Activated CD8-positive, alpha-beta memory T cell treated with anti-CD3 and anti-CD28 coated beads for 36 hours (primary cell): ENCODE results near the gene NDUFA3. TPM values are rescaled to one million over a fixed set of nuclear protein-coding genes. Genes with fewer than 3 reads are reported as not detected.

Experiments
- CTCF ChIA-PET: fragments of 350-600 bp; sonication (Branson Sonifier 250); formaldehyde crosslinking; loops from one replicate; lab custom pipeline; 2021; ENCODE audit warnings: antibody characterized with exemption; lab: Charles Lee
- POLR2A ChIA-PET: fragments of 350-600 bp; sonication (Branson Sonifier 250); formaldehyde crosslinking; loops from one replicate; lab custom pipeline; 2021; ENCODE audit warnings: antibody characterized with exemption; lab: Charles Lee
- total RNA-seq, 2 experiments: library from RNA; stranded (reverse); gene quantifications; one replicate each; pipeline ENCODE4 v1.2.3, GENCODE V29; 2021

Gene NDUFA3
- total RNA-seq, 2 experiments from 2014 or later, result 104 to 110 TPM

DNA sequence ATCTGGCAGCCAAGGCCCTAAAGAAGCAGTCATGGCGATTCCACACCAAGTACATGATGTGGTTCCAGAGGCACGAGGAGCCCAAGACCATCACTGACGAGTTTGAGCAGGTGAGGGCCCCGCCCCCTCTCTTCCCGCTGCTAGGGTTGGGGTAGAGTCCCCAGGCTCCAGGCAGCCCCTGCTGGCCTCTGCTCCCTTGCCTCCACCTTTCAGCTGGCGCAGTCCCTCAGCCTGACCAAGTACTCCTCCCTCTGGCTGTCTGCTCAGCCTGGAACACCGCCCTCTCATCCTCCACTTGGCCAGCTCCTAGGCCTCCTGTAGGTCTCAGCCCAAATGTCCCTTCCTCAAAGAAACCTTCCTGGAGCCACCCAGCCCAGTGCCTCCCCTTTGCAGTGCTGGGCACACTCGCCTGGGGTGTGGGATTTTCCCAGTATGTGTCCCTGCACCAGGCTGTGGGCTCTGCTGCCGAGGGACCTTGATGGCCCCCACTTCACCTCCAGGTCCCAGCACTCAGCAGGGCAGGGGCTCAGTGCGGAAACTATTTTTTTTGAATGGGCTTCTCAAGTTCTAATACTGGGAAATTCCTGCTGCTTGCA, 51.2 kb downstream of the NDUFA3 start:
- POLR2A ChIA-PET, result no interaction called here

DNA sequence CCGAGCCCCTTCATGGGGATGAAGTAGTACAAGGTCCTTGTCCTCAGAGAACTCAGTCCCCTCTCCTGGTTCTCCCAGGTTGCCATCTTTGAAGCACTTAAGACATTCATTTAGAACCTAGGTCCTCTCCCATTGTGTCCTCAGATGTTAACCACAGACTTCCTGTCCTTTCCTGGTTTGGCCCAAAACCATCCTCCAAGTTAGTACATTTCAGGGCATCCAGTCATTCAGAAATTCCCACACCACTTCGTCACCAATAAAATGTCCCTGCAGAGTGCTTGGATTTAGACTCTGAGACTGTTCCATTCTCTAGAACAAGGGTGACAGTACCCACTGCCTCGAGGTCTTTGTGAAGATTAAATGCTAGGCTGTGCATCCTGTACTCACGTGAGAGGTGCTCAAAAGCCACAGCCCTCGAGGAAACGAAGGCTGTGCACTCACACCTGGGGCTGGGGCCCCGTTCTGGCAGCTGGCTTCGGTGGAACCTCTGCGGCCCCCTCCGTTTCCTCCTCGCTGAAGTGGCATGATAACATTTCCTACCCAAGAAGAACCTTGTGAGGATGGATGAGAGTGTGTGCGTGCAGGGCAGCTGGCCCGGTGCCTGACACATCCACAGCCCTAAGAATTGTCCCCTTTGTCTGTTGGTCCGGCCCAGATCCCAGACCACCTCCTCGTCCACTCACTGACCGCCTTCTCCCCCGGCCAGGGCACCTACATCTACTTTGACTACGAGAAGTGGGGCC, 52.1 kb downstream of the NDUFA3 start:
- CTCF ChIA-PET, result no interaction called here
- POLR2A ChIA-PET, result no interaction called here

More for the DNA sequence above, 51.2 kb downstream of the NDUFA3 start:
- CTCF ChIA-PET, result no interaction called here

DNA sequence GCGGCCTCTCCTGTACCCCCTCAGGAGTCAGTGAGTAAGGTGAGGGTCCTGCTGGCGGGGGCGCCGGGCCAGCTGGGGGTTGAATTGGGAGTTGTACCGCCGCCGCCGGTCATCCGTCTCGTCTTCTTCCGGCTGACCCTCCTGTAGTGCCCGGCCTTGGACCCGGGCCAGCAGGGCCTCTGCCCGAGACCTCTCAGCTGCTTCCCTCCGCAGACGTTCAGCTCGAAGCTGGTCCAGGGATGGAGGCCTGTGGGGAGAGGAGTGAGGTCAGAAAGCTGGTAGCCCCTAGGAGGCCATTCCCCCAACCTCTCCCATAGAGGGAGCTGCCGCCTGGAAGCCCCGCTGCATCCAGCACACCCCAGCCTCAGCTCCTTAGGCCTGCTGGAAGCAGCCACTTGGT, 53.0 kb downstream of the NDUFA3 start:
- ChIA-PET CTCF (no interaction called here), POLR2A (no interaction called here)

DNA sequence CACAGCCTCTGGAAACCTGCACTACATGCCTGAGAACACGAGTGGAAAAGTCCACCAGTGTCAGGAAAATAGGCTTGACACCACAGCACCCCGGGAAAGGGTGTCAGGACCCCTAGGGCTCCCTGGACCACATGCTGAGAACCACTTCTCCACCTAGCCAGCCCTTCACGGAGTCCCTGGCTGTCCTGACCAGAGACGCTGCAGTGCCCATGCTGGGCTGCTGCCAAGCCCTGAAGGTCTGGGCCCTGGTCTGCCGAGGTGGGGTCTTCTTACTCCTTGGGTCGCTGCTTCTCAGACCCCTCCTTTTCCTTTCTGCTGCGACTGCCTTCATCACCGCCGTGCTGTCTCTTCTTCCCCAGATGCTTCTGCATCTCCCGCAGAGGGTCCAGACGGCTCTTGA, 53.8 kb downstream of the NDUFA3 start:
- POLR2A ChIA-PET, result no interaction called here
- CTCF ChIA-PET, result no interaction called here

DNA sequence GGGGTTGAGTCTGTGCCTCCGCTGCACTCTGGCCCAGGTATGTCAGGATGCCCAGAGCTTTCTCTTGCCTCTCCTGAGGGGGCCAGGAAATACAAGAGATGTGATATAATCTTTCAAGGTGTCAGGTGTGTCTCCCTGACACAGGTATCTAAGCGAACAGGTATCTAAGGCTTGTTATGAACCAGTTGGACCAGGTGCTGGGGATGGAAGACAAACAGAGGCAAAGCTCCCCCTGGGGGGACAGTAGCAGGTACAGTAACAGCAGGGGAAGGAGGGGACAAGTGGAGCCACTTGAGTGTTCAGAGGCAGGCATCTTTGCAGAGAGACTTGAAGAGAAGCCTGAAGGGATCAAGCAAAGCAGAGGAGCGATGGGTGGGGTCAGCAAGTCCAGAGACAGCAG, 54.3 kb downstream of the NDUFA3 start:
- CTCF ChIA-PET, result interaction anchor here (0.8 kb wide), 1 partner anchor 14 kb away, joined by 3 read pairs; no protein-coding TSS in a partner anchor
- POLR2A ChIA-PET, result no interaction called here

Other genes with a start within 250 kb of the NDUFA3 start
- gene MYADM, start 235.0 kb upstream of the NDUFA3 start, total RNA-seq, result 10 to 100 TPM; 44.1 to 45.2 TPM
- gene PRKCG, start 220.7 kb upstream of the NDUFA3 start, total RNA-seq, result not detected
- not detected for gene CACNG7, start 193.6 kb upstream of the NDUFA3 start, total RNA-seq
- not detected for gene CACNG8, start 139.9 kb upstream of the NDUFA3 start, total RNA-seq
- gene CACNG6, start 111.2 kb upstream of the NDUFA3 start, total RNA-seq, result not detected
- not detected for gene VSTM1, start 39.0 kb upstream of the NDUFA3 start, total RNA-seq
- gene TARM1, start 21.5 kb upstream of the NDUFA3 start, total RNA-seq, result not detected
- under 1 TPM; 0.27 to 0.29 TPM for gene OSCAR, start 2.1 kb upstream of the NDUFA3 start, total RNA-seq
- 10 to 100 TPM; 34.9 to 36.6 TPM for gene TFPT, start 12.8 kb downstream of the NDUFA3 start, total RNA-seq
- 100 to 1,000 TPM; 123 to 124 TPM for gene PRPF31, start 12.9 kb downstream of the NDUFA3 start, total RNA-seq
- gene CNOT3, start 34.9 kb downstream of the NDUFA3 start, total RNA-seq, result 10 to 100 TPM; 65.2 to 68.5 TPM
- 1 to 10 TPM; 3.9 to 5.3 TPM for gene LENG1, start 56.9 kb downstream of the NDUFA3 start, total RNA-seq
- gene TMC4, start 70.3 kb downstream of the NDUFA3 start, total RNA-seq, result not detected
- 100 to 1,000 TPM; 119 to 120 TPM for gene MBOAT7, start 86.7 kb downstream of the NDUFA3 start, total RNA-seq
- 10 to 100 TPM; 21.7 to 22.9 TPM for gene TSEN34, start 88.5 kb downstream of the NDUFA3 start, total RNA-seq
- 1,000 to 10,000 TPM; 1,671 to 1,692 TPM for gene RPS9, start 98.0 kb downstream of the NDUFA3 start, total RNA-seq
- not detected for gene LILRB3, start 120.2 kb downstream of the NDUFA3 start, total RNA-seq
- not detected for gene LILRA6, start 139.9 kb downstream of the NDUFA3 start, total RNA-seq
- not detected for gene LILRB5, start 154.4 kb downstream of the NDUFA3 start, total RNA-seq
- not detected for gene LILRB2, start 178.3 kb downstream of the NDUFA3 start, total RNA-seq
- not detected for gene LILRA5, start 210.3 kb downstream of the NDUFA3 start, total RNA-seq
- gene LILRA4, start 236.3 kb downstream of the NDUFA3 start, total RNA-seq, result not detected